GM12878 (cell line): ENCODE measurements around the gene MPC1L. TPM values are rescaled to one million over a fixed set of nuclear protein-coding genes. Genes with fewer than 3 reads are reported as not detected.

ENCODE experiments used
- ATAC-seq: fragments of 200-7000 bp; cut with Tn5 transposase; 3 replicates; pipeline ENCODE4 v1.9.1; 2020; ENCODE audit warnings: mild to moderate bottlenecking, moderate library complexity
- BruUV-seq: library from RNA; stranded (reverse); fragments of 400-500 nt; replicated peaks from 2 replicates; lab custom pipeline; 2021; lab: Mats Ljungman, UMichigan
- CTCF ChIA-PET: fragments of 300-600 bp; sonication (Branson Sonifier 250); formaldehyde crosslinking; extraction: SDS; loops from one replicate; lab custom pipeline; 2021; ENCODE audit warnings: inconsistent platforms; lab: Yijun Ruan, JAX
- POLR2A ChIA-PET: fragments of 350-600 bp; formaldehyde crosslinking; extraction: SDS; loops from one replicate; lab custom pipeline; 2021; ENCODE audit warnings: inconsistent platforms; lab: Charles Lee
- RAD21 ChIA-PET: fragments of 300-600 bp; sonication (Branson Sonifier 250); formaldehyde crosslinking; loops from one replicate; lab custom pipeline; 2023; ENCODE audit warnings: antibody characterized with exemption; ENCODE audit not compliant: unreplicated experiment; lab: Charles Lee
- SMC1A ChIA-PET: fragments of 300-600 bp; sonication (Branson Sonifier 250); formaldehyde crosslinking; loops from one replicate; lab custom pipeline; 2023; ENCODE audit not compliant: unreplicated experiment, uncharacterized antibody; lab: Charles Lee
- DNase-seq: peaks from one replicate; pipeline ENCODE4 v3.0.0-alpha.2; 2011; ENCODE audit warnings: low read depth, low spot score
- FAIRE-seq: peaks from 3 replicates; lab custom pipeline; 2011; peaks lifted over from hg19 to GRCh38; lab: Jason Lieb, UNC
- H2AFZ ChIP-seq: 2 replicates; pipeline ENCODE4 v1.6.0; 2011; ENCODE audit warnings: low read depth, low read length, control low read depth; ENCODE audit not compliant: control insufficient read depth
- H3K27ac ChIP-seq: 2 replicates; pipeline ENCODE4 v1.5.1; 2011; ENCODE audit warnings: control low read depth; ENCODE audit not compliant: control insufficient read depth, insufficient read depth
- H3K27me3 ChIP-seq, 2 experiments: replicated peaks in 1 of 2; 2 replicates each; pipeline versions ENCODE4 v1.6.0 to v1.6.1; 2011; ENCODE audit warnings: low read length in 1 of 2; ENCODE audit not compliant: control insufficient read depth in 2 of 2, insufficient read depth in 2 of 2
- H3K36me3 ChIP-seq, 2 experiments: 2 replicates each; pipeline ENCODE4 v1.5.1; 2011; ENCODE audit warnings: low read length in 1 of 2; ENCODE audit not compliant: control insufficient read depth in 2 of 2, insufficient read depth in 2 of 2
- H3K4me1 ChIP-seq: 2 replicates; pipeline ENCODE4 v1.6.1; 2011; ENCODE audit warnings: mild to moderate bottlenecking, low read length, moderate library complexity, mixed read lengths; ENCODE audit not compliant: control insufficient read depth, insufficient read depth
- H3K4me2 ChIP-seq: 2 replicates; pipeline ENCODE4 v1.6.0; 2011; ENCODE audit warnings: control low read depth; ENCODE audit not compliant: control insufficient read depth, insufficient read depth
- H3K4me3 ChIP-seq: fragments of 200-600 bp; sonication (generic); 2 replicates; pipeline ENCODE4 v1.5.1; 2016
- H3K79me2 ChIP-seq: 2 replicates; pipeline ENCODE4 v1.6.0; 2011; ENCODE audit warnings: low read length; ENCODE audit not compliant: control insufficient read depth, insufficient read depth
- H3K9ac ChIP-seq: 2 replicates; pipeline ENCODE4 v1.8.0; 2011; ENCODE audit warnings: low read length, control low read depth, mixed read lengths; ENCODE audit not compliant: control insufficient read depth, insufficient read depth
- H3K9me3 ChIP-seq: replicated peaks from 3 replicates; pipeline ENCODE4 v1.5.1; 2011; ENCODE audit warnings: mild to moderate bottlenecking, low read length; ENCODE audit not compliant: control insufficient read depth, insufficient read depth
- H4K20me1 ChIP-seq: 2 replicates; pipeline ENCODE4 v1.6.0; 2011; ENCODE audit not compliant: control insufficient read depth, insufficient read depth
- BACH1 ChIP-seq: fragments of 450-650 bp; IDR thresholded peaks from 2 replicates; pipeline ENCODE4 v1.6.1; 2017; ENCODE audit warnings: mild to moderate bottlenecking, borderline replicate concordance
- RAD21 ChIP-seq: IDR thresholded peaks from 2 replicates; pipeline ENCODE4 v1.6.1; 2011; ENCODE audit warnings: mild to moderate bottlenecking, low read depth, low read length, moderate library complexity; ENCODE audit not compliant: insufficient read depth
- RFX5 ChIP-seq: IDR thresholded peaks from 2 replicates; pipeline ENCODE4 v1.6.1; 2011; ENCODE audit warnings: low read depth, low read length, improper control_type of control experiment
- SMAD1 ChIP-seq: fragments of 450-650 bp; IDR thresholded peaks from 2 replicates; pipeline ENCODE4 v1.6.1; 2018; ENCODE audit warnings: mild to moderate bottlenecking, low read depth; ENCODE audit not compliant: partially characterized antibody
- SP1 ChIP-seq: IDR thresholded peaks from one replicate; pipeline ENCODE4 v1.6.1; 2011; ENCODE audit warnings: low read depth, low read length
- SPI1 ChIP-seq: IDR thresholded peaks from 2 replicates; pipeline ENCODE4 v1.6.1; 2011; ENCODE audit warnings: low read depth, mild to moderate bottlenecking, low read length, moderate library complexity, borderline replicate concordance; ENCODE audit not compliant: insufficient read depth
- SUZ12 ChIP-seq: fragments of 200-600 bp; sonication (generic); IDR thresholded peaks from one replicate; pipeline ENCODE4 v1.6.1; 2018; ENCODE audit warnings: antibody characterized with exemption, mild to moderate bottlenecking; ENCODE audit not compliant: unreplicated experiment
- YBX1 ChIP-seq: fragments of 450-650 bp; IDR thresholded peaks from 2 replicates; pipeline ENCODE4 v1.6.1; 2016; ENCODE audit warnings: antibody characterized with exemption
- ZBED1 ChIP-seq: IDR thresholded peaks from 2 replicates; pipeline ENCODE4 v1.6.1; 2016; ENCODE audit warnings: borderline replicate concordance
- ZNF24 ChIP-seq: fragments of 450-650 bp; IDR thresholded peaks from 2 replicates; pipeline ENCODE4 v1.6.1; 2017; ENCODE audit warnings: antibody characterized with exemption, mild to moderate bottlenecking
- ZSCAN29 ChIP-seq: fragments of 450-650 bp; IDR thresholded peaks from 2 replicates; pipeline ENCODE4 v1.6.1; 2017; ENCODE audit warnings: mild to moderate bottlenecking, moderate library complexity
- whole genome bisulfite sequencing: methylation state at CpG from one replicate; pipeline ENCODE4 v1.1.6; 2016; ENCODE audit warnings: low lambda C conversion rate; ENCODE audit not compliant: insufficient replicate concordance, insufficient coverage; ENCODE audit errors: missing lambda C conversion rate; 5-methylcytosine and 5-hydroxymethylcytosine counted together
- in situ Hi-C: fragments of 300-500 bp; cut with MboI; formaldehyde crosslinking; loops from 9 replicates; pipeline ENCODE4 v1.14.3; 2018; ENCODE audit warnings: mixed read lengths
- intact Hi-C: fragments of 100-400 bp; cut with micrococcal nuclease; formaldehyde crosslinking; loops from one replicate; pipeline ENCODE4 v1.14.2; 2022; ENCODE audit not compliant: unreplicated experiment
- polyA plus RNA-seq, 11 experiments: library from polyadenylated mRNA; depleted of rRNA in 4 of 11; unstranded in 6 of 11; stranded (reverse) in 5 of 11; fragments of >200 nt; fragmentation: Nextera tagmentation in 4 of 11; fragmentation: Illumina TruSeq in 1 of 11; extraction: Ambion mirVana in 4 of 11; extraction: Trizol in 1 of 11; gene quantifications; 1 replicate in 1 of 11; 2 replicates in 10 of 11; pipeline versions ENCODE4 v1.2.1 to v1.2.3, GENCODE V29; 2011 to 2016; ENCODE audit warnings: inconsistent platforms in 2 of 11, missing spikeins in 2 of 11, low read depth in 1 of 11
- total RNA-seq, 4 experiments: library from RNA; depleted of rRNA in 3 of 4; stranded (reverse); fragments of >200 nt in 3 of 4; fragmentation: Illumina TruSeq in 1 of 4; extraction: Trizol in 1 of 4; gene quantifications; 2 replicates each; pipeline versions ENCODE4 v1.2.1 to v1.2.3, GENCODE V29; 2013 to 2021
- TF ChIP-seq, protein P1 (sequence below): fragments of 450-650 bp; formaldehyde crosslinking; IDR thresholded peaks from 2 replicates; pipeline ENCODE4 v1.5.0; 2022; ENCODE audit warnings: mild to moderate bottlenecking, missing genetic modification characterization
- TF ChIP-seq, protein P2 (sequence below): IDR thresholded peaks from 2 replicates; pipeline ENCODE4 v1.6.1; 2012; ENCODE audit warnings: low read length, inconsistent platforms
- TF ChIP-seq, protein P3 (sequence below): IDR thresholded peaks from 2 replicates; pipeline ENCODE4 v1.6.1; 2012; ENCODE audit warnings: low read depth, low read length, improper control_type of control experiment

Gene MPC1L
- total and polyA plus RNA-seq, 10 of the 15 experiments (the other 5 are each of a cell fraction or from before 2014, with no cell fraction given): not detected

DNA sequence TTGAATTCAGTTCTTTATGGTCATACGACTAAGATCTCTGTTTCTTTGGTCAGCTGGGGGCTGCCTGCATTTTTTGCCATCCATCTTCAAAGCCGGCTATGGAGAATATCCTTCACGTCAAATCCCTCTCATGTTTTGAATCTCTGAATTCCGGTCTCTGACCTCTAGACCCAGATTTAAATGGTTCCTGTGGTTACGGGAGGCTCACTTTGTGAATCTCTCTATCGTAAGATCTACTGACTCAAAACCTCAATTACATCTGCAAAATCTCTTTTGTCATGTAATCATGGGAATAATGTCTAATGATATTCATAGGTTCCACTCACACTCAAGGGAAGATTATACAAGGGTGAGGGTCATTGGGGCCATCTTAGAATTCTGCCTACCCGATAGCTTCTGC, 5.7 kb upstream of the MPC1L start:
- no peaks in the 10 kb centered on the region for H3K9me3 ChIP-seq
- no peaks in the 10 kb centered on the region for H3K4me1 ChIP-seq
- ChIA-PET CTCF (interaction anchor here (1.0 kb wide), 1 partner anchor 73 kb away, joined by 3 read pairs; no protein-coding TSS in a partner anchor), SMC1A (interaction anchor here (1.1 kb wide), 1 partner anchor 491 kb away, joined by 3 read pairs; no protein-coding TSS in a partner anchor), RAD21 (no interaction called here), POLR2A (no interaction called here)
- H3K9ac ChIP-seq: no peak overlapping the region
- H3K27ac ChIP-seq: no peak overlapping the region
- DNase-seq (no peak), FAIRE-seq (no peak), ATAC-seq (no peak)
- H3K79me2 ChIP-seq: no peaks in the 10 kb centered on the region
- no peaks in the 10 kb centered on the region for H3K36me3 ChIP-seq
- H3K27me3 ChIP-seq: no peaks in the 10 kb centered on the region
- H3K4me2 ChIP-seq: no peak overlapping the region
- WGBS: 92% methylated on average over 7 of the region's 7 CpGs
- H2AFZ ChIP-seq: no peak overlapping the region
- no peak overlapping the region for H3K4me3 ChIP-seq
- TF ChIP-seq RAD21: no peak
- TF ChIP-seq SMAD1: no peak
- no peak for TF ChIP-seq SUZ12
- no peak for TF ChIP-seq BACH1
- TF ChIP-seq, protein P1, sequence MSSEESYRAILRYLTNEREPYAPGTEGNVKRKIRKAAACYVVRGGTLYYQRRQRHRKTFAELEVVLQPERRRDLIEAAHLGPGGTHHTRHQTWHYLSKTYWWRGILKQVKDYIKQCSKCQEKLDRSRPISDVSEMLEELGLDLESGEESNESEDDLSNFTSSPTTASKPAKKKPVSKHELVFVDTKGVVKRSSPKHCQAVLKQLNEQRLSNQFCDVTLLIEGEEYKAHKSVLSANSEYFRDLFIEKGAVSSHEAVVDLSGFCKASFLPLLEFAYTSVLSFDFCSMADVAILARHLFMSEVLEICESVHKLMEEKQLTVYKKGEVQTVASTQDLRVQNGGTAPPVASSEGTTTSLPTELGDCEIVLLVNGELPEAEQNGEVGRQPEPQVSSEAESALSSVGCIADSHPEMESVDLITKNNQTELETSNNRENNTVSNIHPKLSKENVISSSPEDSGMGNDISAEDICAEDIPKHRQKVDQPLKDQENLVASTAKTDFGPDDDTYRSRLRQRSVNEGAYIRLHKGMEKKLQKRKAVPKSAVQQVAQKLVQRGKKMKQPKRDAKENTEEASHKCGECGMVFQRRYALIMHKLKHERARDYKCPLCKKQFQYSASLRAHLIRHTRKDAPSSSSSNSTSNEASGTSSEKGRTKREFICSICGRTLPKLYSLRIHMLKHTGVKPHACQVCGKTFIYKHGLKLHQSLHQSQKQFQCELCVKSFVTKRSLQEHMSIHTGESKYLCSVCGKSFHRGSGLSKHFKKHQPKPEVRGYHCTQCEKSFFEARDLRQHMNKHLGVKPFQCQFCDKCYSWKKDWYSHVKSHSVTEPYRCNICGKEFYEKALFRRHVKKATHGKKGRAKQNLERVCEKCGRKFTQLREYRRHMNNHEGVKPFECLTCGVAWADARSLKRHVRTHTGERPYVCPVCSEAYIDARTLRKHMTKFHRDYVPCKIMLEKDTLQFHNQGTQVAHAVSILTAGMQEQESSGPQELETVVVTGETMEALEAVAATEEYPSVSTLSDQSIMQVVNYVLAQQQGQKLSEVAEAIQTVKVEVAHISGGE: no peak
- no peak for TF ChIP-seq SPI1
- no peak for TF ChIP-seq ZBED1
- no peak for TF ChIP-seq RFX5
- TF ChIP-seq, protein P2, sequence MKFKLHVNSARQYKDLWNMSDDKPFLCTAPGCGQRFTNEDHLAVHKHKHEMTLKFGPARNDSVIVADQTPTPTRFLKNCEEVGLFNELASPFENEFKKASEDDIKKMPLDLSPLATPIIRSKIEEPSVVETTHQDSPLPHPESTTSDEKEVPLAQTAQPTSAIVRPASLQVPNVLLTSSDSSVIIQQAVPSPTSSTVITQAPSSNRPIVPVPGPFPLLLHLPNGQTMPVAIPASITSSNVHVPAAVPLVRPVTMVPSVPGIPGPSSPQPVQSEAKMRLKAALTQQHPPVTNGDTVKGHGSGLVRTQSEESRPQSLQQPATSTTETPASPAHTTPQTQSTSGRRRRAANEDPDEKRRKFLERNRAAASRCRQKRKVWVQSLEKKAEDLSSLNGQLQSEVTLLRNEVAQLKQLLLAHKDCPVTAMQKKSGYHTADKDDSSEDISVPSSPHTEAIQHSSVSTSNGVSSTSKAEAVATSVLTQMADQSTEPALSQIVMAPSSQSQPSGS: no peak
- TF ChIP-seq, protein P3, sequence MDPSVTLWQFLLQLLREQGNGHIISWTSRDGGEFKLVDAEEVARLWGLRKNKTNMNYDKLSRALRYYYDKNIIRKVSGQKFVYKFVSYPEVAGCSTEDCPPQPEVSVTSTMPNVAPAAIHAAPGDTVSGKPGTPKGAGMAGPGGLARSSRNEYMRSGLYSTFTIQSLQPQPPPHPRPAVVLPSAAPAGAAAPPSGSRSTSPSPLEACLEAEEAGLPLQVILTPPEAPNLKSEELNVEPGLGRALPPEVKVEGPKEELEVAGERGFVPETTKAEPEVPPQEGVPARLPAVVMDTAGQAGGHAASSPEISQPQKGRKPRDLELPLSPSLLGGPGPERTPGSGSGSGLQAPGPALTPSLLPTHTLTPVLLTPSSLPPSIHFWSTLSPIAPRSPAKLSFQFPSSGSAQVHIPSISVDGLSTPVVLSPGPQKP: no peak
- TF ChIP-seq ZNF24: no peak
- no peak for TF ChIP-seq YBX1
- TF ChIP-seq ZSCAN29: no peak
- TF ChIP-seq SP1: no peak
- intact Hi-C loops: no loop called here
- no TSS peak for BruUV-seq
- in situ Hi-C loops: no loop called here
- no peaks in the 10 kb centered on the region for H4K20me1 ChIP-seq
